IMR-90 (cell line): ENCODE measurements around the gene SORBS1.

Source experiments
- CEBPB ChIP-seq: IDR thresholded peaks from 2 replicates; pipeline ENCODE4 v1.6.1; 2012; ENCODE audit warnings: low read depth, low read length, improper control_type of control experiment
- POLR2A ChIP-seq: IDR thresholded peaks from 2 replicates; pipeline ENCODE4 v1.6.1; 2012; ENCODE audit warnings: mild to moderate bottlenecking, low read depth, low read length
- SMC3 ChIP-seq: fragments of 150-350 bp; IDR thresholded peaks from 2 replicates; pipeline ENCODE4 v1.6.1; 2016; ENCODE audit warnings: low read depth, mild to moderate bottlenecking, antibody characterized with exemption, low read length, moderate library complexity
- TF ChIP-seq, protein P1 (sequence below): conservative IDR thresholded peaks from 2 replicates; pipeline ENCODE4 v1.5.1; 2012; ENCODE audit warnings: mild to moderate bottlenecking, low read depth, low read length, improper control_type of control experiment

GRCh38 chr10:95364342-95364741 is 196.8 kb downstream of the SORBS1 start:
- TF ChIP-seq, protein P1, sequence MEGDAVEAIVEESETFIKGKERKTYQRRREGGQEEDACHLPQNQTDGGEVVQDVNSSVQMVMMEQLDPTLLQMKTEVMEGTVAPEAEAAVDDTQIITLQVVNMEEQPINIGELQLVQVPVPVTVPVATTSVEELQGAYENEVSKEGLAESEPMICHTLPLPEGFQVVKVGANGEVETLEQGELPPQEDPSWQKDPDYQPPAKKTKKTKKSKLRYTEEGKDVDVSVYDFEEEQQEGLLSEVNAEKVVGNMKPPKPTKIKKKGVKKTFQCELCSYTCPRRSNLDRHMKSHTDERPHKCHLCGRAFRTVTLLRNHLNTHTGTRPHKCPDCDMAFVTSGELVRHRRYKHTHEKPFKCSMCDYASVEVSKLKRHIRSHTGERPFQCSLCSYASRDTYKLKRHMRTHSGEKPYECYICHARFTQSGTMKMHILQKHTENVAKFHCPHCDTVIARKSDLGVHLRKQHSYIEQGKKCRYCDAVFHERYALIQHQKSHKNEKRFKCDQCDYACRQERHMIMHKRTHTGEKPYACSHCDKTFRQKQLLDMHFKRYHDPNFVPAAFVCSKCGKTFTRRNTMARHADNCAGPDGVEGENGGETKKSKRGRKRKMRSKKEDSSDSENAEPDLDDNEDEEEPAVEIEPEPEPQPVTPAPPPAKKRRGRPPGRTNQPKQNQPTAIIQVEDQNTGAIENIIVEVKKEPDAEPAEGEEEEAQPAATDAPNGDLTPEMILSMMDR, result no peak
- TF ChIP-seq POLR2A (no peak), SMC3 (no peak), CEBPB (no peak)
